HTERT RPE-1 (cell line): Measurements from ENCODE around the gene NR1I2.

ENCODE experiments used
- in situ Hi-C: fragments of 300-500 bp; cut with MboI; formaldehyde crosslinking; loops from 4 replicates; pipeline ENCODE4 v1.14.3; 2020; ENCODE audit warnings: low sequenced_read_pairs

The NR1I2 gene

DNA sequence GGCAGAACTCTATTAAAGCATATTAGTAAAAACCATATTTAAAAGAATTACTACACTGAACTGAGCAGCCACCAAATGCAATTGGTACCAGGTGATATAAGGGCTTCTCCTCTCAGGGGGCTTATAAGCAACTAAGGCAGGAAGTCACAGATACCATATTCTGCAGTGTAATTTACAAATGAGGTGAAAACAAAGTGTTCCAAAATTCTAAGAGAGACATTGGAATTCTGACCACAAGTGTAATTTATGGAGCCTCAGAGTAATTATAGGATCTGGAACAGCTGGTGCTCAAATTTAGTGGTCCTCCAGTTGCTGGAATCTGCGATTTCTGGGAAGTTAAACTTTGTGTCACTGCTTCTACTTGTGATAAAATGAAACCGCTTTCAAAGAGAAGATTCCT, 3.1 kb upstream of the NR1I2 start:
- in situ Hi-C loops: no loop called here

DNA sequence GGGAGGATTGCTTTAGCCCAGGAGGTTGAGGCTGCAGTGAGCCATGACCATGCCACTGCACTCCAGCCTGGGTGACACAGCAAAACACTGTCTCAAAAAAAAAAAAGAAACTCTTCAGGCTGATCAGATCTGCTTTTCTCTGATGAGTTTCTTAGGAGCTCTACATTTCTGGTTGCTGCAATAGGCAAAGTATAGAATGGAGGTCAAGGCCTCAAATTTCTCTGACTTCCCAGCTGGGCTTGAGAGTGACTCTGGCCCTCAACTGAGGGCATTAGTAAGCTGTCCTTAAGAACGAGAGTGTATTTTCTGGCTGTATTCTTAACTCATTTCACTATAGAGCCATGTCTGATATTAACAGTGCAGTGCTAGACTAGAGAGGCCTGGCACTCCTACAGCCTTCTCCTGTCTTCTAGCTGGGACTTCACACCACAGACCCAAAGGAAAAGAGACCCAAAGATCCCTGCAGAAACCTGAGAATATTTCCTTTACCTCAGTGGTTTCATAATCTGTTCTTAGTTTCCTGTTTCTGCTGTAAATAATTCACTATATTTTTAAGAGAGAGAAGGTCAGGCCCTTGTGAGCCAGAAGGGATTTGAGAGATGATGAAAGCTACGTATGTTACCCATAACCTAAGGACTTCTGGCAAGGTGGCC, 2.0 kb upstream of the NR1I2 start:
- in situ Hi-C loops: no loop called here

DNA sequence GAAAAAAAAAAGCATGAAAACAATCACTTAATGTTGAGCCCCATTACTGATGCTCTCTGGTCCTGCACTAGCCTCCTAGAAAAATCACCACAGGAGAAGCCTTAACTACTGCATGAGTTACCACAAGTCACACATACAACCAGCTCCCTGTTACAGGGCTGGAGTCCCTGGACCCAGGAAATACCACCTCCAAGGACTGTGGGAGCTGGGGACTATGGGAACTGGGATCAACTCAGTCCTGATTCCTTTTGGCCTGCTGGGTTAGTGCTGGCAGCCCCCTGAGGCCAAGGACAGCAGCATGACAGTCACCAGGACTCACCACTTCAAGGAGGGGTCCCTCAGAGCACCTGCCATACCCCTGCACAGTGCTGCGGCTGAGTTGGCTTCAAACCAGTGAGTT, 559 bp downstream of the NR1I2 start:
- in situ Hi-C loops: no loop called here

DNA sequence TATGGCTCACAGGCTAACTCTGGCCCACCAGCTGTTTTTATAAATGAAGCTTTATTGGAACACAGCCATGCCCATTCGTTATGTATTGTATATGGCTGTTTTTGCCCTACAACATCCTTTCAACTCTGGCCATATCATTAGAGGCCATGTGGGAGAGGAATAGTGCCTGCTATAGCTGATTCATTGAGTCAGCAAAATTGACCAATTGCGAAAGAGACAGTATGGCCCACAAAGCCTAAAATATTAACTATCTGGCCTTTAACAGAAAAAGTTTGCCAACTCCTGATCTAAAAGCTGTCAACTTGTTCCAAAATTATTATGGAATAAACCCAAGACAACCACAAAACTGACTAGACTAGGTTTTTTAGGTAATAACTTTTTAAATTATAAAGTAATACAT, 1.4 kb downstream of the NR1I2 start:
- in situ Hi-C loops: no loop called here

DNA sequence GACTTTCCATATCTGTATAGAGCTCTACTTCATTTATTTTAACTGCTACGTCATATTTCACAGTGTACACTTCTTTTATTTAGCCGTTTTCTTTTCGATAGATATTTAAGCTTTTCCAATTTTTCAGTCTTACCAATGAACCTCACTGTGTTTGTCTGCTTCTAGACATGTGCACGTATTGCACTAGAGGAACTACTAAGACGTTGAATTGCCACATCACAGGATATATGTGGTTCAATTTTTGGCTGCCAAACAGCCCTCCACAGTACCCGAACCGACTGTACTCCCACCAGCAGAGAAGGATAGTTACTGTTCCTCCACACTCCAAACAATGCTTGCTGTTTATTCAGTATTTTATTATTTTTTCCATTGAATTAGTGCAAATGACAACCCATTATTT, 2.0 kb downstream of the NR1I2 start:
- in situ Hi-C loops: no loop called here

DNA sequence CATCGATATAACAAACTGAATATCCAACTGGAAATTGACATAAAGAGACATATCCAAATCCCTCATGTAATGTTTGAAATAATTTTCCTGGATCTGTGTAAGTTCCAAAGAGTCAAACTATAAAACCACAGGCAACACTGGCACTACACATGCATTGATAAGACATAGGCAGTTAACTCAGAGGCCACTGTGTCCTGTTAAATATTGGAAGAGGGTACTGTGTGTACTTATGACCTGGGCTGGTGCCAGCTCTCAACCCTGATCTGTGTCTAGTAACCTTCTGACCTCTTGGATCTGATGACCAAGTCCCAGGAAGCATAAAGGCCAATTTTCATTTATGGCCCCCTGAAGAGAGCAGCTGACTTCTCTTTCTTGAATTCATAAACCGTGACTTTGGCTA, 4.5 kb downstream of the NR1I2 start:
- in situ Hi-C loops: no loop called here

DNA sequence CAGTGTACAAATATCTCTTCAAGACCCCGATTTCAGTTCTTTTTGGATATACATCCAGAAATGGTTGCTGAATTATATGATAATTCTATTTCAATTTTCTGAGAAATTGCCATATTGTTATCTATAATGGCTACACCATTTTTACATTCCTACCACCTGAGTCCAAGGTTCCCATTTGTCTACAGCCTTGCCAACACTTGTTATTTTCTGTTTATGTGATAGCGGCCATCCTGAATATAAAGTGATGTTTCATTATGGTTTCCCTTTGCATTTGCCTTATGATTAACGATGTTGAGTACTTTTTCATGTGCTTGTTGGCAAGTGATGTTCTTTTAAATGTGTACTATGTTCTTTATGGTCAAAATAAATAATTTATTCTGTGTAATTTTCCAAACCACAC, 8.5 kb downstream of the NR1I2 start:
- in situ Hi-C loops: no loop called here

DNA sequence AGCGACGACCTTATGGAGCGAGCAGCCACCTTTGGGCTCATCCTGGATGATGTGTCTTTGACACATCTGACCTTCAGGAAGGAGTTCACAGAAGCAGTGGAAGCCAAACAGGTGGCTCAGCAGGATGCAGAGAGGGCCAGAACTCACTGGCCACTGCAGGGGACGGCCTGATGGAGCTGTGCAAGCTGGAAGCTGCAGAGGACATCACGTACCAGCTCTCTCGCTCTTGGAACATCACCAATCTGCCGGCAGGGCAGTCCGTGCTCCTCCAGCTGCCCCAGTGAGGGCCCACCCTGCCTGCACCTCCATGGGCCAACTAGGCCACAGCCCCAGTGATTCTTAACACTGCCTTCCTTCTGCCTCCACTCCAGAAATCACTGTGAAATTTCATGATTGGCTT, 10.4 kb downstream of the NR1I2 start:
- in situ Hi-C loops: no loop called here

DNA sequence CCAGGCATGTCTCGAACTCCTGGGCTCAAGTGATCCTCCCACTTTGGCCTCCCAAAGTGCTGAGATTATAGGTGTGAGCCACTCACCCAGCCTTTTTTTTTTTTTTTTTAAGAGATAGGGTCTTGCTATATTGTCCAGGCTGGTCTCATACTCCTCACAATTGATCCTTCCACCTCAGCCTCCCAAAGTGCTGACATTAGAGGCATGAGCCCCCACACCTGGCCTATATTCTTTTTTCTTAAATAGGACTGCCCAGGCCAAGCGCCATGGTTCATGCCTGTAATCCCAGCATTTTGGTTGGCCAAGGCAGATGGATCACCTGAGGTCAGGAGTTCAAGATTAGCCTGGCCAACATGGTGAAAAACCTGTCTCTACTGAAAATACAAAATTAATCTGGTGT, 12.5 kb downstream of the NR1I2 start:
- in situ Hi-C loops: no loop called here

DNA sequence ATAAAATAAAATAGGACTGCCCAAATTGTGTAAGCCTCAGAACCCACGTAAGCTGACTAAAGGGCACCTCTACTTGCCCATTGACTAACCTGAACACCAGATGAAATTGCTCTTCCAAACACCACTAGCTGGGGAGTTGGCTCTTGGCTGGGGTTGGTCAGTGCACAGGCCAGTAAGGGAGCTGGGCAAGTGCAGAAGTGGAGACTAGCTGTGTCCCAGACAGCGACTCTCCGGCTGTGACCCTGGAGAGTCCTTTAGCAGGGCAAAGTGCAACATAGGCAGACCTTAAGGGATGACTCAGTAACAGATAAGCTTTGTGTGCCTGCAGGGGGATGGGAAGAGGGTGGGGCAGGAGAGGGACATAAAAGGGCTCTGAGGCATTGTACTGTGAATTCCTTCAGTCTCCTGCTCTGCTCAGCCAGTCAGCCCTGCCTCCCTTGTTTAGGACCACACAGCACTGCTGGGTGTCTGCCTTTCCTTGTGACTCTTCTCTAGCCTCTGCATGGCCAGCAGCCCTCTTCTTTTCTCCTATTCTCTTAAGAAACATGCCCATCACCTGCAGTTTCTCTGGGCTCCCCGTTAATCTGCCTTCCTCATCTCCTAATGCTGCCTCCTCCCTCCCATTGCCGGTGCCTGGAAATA, 13.2 kb downstream of the NR1I2 start:
- in situ Hi-C loops: no loop called here

DNA sequence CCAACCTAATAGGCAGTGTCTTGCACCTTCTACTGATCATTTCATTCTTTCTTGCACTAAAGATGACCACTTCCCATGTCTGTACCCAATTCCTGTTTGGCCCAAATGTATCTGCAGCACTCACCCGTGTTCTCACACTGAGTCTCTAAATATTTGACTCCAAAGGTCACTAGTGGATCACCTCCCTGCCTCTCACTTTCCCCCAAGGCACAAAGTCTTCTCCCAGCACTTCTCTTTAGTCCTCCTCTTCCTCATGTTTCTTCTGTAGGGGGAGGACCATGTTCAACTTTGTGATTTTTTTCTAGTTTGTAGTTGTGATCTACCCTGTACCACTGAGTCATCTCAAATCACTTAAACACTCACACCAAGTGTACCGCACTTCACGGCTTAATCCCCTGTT, 13.9 kb downstream of the NR1I2 start:
- in situ Hi-C loops: no loop called here

DNA sequence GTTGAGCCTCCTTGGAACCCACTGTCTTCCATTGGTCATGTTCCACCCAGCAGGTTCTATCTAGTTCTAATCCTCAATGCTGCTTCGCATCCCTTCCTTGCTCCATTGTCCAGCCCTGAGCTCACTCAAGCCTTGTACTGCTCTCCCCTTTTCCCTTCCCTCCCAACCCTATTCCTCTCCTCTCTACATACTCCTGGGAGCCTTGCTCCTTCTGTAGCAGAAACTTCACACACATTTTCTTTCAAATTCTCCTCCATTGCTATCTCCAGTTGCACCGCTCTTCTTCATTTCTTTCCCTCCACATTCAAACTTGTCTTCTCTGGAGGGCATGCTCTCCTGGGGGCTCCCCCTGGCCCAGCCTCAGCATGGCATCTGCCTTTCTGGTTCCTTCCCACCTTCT, 14.5 kb downstream of the NR1I2 start:
- in situ Hi-C loops: no loop called here

DNA sequence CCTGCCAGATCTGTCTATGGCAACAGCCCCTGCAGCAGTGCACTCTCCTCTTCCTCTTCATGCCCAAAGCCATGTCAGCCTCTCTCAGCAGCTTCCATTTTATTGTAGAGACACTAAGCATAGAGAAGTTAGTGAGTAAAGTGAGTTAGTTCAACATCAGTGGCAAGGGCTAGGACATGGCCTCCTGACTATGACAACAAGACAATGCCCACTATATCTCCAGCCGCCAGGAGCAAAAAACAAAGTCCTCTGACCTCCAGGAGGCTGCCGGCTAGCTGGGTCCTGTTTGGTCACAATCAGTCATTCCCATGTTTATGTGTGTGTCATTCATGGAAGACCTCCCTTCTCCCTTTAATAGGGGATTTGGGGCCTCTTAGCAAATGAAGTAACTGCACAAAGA, 14.9 kb downstream of the NR1I2 start:
- in situ Hi-C loops: no loop called here

DNA sequence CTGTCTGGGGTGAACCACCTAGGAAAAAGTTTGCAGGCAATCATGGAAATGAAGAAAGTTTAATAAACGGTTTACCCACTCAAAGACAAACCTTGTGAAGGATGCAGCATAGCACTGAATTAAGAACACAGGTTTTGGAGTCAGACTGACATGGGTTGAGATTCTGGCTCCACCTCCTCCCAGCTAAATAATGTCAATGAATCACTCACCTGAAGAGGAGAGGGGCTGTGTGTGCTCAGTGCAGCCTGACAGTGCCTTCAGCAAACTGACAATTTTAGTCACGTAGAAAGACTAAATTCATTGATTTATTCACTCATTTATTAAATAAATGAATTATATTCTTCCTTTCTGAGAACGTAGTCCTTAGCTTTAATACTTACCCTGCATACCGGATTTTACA, 18.9 kb downstream of the NR1I2 start:
- in situ Hi-C loops: no loop called here

DNA sequence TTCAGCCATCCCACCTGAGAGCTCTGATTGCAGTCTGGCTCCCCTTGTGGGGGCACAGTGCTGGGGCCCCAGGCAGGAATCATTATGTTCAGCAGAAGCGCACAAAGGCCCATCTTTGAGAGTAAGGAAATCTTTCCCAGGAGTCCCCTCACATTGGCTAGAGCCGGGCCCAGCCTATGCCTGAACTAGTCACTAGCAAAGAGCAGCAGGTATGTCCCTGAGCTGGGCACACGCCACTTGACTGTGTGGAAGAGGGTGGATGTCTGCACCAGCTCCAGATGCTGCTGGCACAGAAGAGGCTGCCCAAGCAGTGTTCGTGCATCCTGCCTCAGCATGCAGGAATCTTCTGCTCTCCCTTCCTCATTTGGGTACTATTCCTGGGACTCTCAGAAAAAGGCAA, 26.3 kb downstream of the NR1I2 start:
- in situ Hi-C loops: no loop called here

DNA sequence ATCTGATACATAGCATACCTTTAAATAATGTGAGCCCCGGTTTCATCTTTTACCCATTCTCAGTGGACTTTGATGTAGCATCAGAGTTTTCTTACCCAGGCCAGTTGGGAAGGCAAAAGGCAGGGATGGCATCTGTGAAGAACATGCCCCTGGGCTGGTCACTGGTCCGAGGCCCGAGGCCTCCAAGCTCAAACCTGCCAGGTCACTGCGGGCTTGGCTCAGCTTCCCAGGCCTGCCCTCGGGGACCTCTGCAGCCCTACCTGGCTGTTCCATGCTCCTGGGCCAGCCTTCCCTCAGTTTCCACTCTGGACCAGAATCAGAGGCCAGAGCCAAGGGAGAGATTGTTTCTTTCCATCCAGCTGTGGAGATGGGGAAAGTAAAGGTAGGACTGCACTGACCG, 26.9 kb downstream of the NR1I2 start:
- in situ Hi-C loops: no loop called here

DNA sequence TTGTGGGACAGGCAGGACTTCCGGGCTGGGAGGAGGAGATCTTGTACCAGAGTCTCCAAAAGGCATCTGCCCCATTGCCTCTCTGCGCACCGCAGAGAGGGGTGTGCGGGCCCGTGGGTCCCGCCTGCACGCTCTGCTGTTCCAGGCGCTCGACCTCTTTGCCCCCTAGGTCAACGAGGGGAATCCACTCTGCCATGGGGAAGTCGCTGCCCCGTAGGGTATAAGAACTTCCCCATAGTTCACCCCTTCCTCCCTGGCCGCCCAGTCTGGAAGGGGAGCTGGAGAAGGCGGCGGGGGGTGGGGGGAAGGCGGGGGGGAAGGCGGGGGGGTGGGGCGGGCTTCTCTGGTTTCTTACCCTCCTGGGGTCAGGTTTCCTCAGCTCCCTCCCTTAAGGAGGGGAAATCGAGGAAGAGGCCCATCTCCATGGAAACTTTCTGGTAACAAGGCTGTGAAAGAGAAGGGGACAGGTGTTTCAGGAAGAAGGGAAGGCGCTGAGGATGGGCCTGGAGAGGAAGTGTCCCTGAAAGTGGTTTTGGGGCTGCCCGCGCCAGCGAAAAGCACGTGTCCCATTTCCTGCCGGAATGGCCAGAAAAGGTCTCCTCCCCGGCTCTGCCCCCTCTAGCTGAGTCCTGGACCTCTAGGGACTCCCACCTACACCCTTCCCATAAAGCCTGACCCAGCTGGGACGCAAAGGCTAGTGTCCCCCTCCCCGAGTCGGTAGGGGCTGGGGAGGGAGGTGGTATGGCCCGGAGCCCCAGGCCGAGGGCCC, 27.5 kb downstream of the NR1I2 start:
- in situ Hi-C loops: no loop called here

DNA sequence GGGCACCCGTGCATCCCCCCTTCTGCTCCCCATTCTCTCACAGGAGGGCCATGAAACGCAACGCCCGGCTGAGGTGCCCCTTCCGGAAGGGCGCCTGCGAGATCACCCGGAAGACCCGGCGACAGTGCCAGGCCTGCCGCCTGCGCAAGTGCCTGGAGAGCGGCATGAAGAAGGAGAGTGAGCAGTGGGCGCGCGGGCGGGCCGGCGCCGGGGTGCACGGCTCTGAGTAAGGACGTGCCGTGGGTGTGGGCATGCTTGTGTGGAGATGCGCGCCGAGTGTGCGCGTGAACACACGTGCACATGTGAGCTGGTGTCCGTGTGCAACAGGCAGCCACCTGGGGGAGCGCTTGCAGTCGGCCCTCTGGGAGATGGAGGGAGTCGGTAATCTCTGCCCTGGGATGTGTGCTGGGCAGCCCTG, 28.1 kb downstream of the NR1I2 start:
- in situ Hi-C loops: no loop called here

DNA sequence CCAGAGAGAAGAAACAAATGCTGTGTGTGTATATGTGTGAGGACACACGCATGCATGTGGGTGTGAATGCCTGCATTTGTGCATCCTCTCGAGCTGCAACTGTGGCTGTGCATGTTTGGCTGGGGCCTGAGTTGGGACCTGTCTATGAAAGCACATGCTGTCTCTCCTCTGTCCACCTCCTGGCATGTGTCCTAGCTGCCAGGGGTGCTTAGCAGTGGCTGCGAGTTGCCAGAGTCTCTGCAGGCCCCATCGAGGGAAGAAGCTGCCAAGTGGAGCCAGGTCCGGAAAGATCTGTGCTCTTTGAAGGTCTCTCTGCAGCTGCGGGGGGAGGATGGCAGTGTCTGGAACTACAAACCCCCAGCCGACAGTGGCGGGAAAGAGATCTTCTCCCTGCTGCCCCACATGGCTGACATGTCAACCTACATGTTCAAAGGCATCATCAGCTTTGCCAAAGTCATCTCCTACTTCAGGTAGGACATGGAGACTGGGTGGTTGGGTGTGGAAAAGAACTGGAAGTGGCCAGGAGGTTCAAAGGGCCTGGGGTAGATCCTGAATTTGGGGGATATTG, 30.7 kb downstream of the NR1I2 start:
- in situ Hi-C loops: no loop called here

DNA sequence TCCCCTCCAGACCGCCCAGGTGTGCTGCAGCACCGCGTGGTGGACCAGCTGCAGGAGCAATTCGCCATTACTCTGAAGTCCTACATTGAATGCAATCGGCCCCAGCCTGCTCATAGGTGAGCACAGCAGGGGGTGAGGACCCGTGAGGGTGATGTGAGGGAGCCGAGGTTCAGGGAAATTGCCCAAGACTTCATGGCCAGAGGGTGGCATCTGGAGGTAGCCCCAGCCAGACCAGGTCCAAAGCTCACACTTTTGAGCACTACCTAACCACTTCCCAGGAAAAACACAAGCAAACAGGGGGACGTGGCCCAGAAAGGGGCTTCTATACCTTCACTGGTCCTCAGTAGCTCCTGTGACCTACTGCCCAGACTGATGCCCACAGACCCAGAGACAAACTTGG, 33.8 kb downstream of the NR1I2 start:
- in situ Hi-C loops: no loop called here

DNA sequence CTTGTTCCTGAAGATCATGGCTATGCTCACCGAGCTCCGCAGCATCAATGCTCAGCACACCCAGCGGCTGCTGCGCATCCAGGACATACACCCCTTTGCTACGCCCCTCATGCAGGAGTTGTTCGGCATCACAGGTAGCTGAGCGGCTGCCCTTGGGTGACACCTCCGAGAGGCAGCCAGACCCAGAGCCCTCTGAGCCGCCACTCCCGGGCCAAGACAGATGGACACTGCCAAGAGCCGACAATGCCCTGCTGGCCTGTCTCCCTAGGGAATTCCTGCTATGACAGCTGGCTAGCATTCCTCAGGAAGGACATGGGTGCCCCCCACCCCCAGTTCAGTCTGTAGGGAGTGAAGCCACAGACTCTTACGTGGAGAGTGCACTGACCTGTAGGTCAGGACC, 35.2 kb downstream of the NR1I2 start:
- in situ Hi-C loops: no loop called here
